Endothelial cell of umbilical vein (primary cell): Measurements from ENCODE around the gene NTN1. TPM values are rescaled to one million over a fixed set of nuclear protein-coding genes. Genes with fewer than 3 reads are reported as not detected.

Experiments
- BruUV-seq: library from RNA; stranded (reverse); fragments of 400-500 nt; replicated peaks from 2 replicates; lab custom pipeline; 2021; lab: Mats Ljungman, UMichigan
- CTCF ChIA-PET: fragments of 300-600, 350-600 bp; sonication (Branson Sonifier 250); formaldehyde crosslinking; loops from one replicate; lab custom pipeline; 2021; ENCODE audit warnings: antibody characterized with exemption, inconsistent platforms; lab: Charles Lee
- POLR2A ChIA-PET: fragments of 300-600, 350-600 bp; sonication (Branson Sonifier 250); formaldehyde crosslinking; loops from one replicate; lab custom pipeline; 2021; ENCODE audit warnings: antibody characterized with exemption, inconsistent platforms; lab: Charles Lee
- DNase-seq: peaks from one replicate; pipeline ENCODE4 v3.0.0-alpha.2; 2011; ENCODE audit warnings: low read depth, low spot score
- FAIRE-seq: peaks from 2 replicates; lab custom pipeline; 2011; peaks lifted over from hg19 to GRCh38; lab: Jason Lieb, UNC
- H2AFZ ChIP-seq: 2 replicates; pipeline ENCODE4 v1.6.0; 2012; ENCODE audit warnings: low read depth, low read length, control low read depth, inconsistent platforms
- H3K27ac ChIP-seq: 2 replicates; pipeline ENCODE4 v1.5.1; 2011; ENCODE audit warnings: low read depth, mild to moderate bottlenecking, control low read depth, low read length, moderate library complexity; ENCODE audit not compliant: insufficient read depth
- H3K27me3 ChIP-seq, 2 experiments: 2 replicates each; pipeline versions ENCODE4 v1.6.0 to v1.6.1; 2011; ENCODE audit warnings: low read length in 2 of 2, mixed read lengths in 1 of 2; ENCODE audit not compliant: control insufficient read depth in 2 of 2, insufficient read depth in 2 of 2
- H3K36me3 ChIP-seq, 2 experiments: 2 replicates in 1 of 2; 3 replicates in 1 of 2; pipeline ENCODE4 v1.5.1; 2011; ENCODE audit warnings: low read length in 2 of 2, mild to moderate bottlenecking in 1 of 2, moderate library complexity in 1 of 2; ENCODE audit not compliant: control insufficient read depth in 2 of 2, insufficient read depth in 2 of 2; ENCODE audit errors: extremely low read depth in 1 of 2
- H3K4me1 ChIP-seq: 3 replicates; pipeline ENCODE4 v1.5.1; 2011; ENCODE audit warnings: mild to moderate bottlenecking, low read length; ENCODE audit not compliant: control insufficient read depth, insufficient read depth; ENCODE audit errors: extremely low read depth
- H3K4me2 ChIP-seq: 2 replicates; pipeline ENCODE4 v1.6.1; 2011; ENCODE audit warnings: low read length, control low read depth, mixed read lengths; ENCODE audit not compliant: insufficient read depth
- H3K4me3 ChIP-seq, 3 experiments: fragments of 200-600 bp in 1 of 3; sonication (generic), shearing (Covaris generic) in 1 of 3; replicated peaks in 1 of 3; 2 replicates each; pipeline ENCODE4 v1.5.1; 2011 to 2016; ENCODE audit warnings: control low read depth in 3 of 3, low read length in 3 of 3, mild to moderate bottlenecking in 2 of 3, inconsistent platforms in 1 of 3, low read depth in 1 of 3, moderate library complexity in 1 of 3; ENCODE audit not compliant: insufficient read depth in 1 of 3
- H3K79me2 ChIP-seq: 2 replicates; pipeline ENCODE4 v1.6.0; 2012; ENCODE audit warnings: low read length, inconsistent platforms; ENCODE audit not compliant: control insufficient read depth, insufficient read depth
- H3K9ac ChIP-seq: replicated peaks from 2 replicates; pipeline ENCODE3; 2011; ENCODE audit warnings: low read length, control low read depth; ENCODE audit not compliant: insufficient read depth; ENCODE audit errors: extremely low read depth
- H3K9me1 ChIP-seq: replicated peaks from 3 replicates; pipeline ENCODE4 v1.6.0; 2011; ENCODE audit warnings: mild to moderate bottlenecking, low read length; ENCODE audit not compliant: control insufficient read depth, insufficient read depth; ENCODE audit errors: extremely low read depth
- H3K9me3 ChIP-seq: replicated peaks from 2 replicates; pipeline ENCODE4 v1.5.1; 2012; ENCODE audit warnings: low read length, inconsistent platforms; ENCODE audit not compliant: control insufficient read depth, insufficient read depth
- H4K20me1 ChIP-seq: replicated peaks from 2 replicates; pipeline ENCODE3; 2011; ENCODE audit warnings: mild to moderate bottlenecking, low read length; ENCODE audit not compliant: control insufficient read depth, insufficient read depth; ENCODE audit errors: extremely low read depth
- CTCF ChIP-seq, 2 donors: IDR thresholded peaks; 1 replicate in 1 of 2; 2 replicates in 1 of 2; pipeline ENCODE4 v1.5.1; 2011; ENCODE audit warnings: low read length in 2 of 2, mild to moderate bottlenecking in 2 of 2, moderate library complexity in 2 of 2, control low read depth in 1 of 2, inconsistent platforms in 1 of 2, low read depth in 1 of 2; ENCODE audit not compliant: insufficient read depth in 1 of 2; ENCODE audit errors: extremely low read depth in 1 of 2
- EZH2 ChIP-seq: IDR thresholded peaks from 2 replicates; pipeline ENCODE4 v1.6.1; 2012; ENCODE audit warnings: borderline replicate concordance, low read depth, mild to moderate bottlenecking, moderate library complexity, low read length, inconsistent platforms; ENCODE audit not compliant: severe bottlenecking
- FOS ChIP-seq: IDR thresholded peaks from 2 replicates; pipeline ENCODE4 v1.6.1; 2011; ENCODE audit warnings: mild to moderate bottlenecking, low read length, moderate library complexity, borderline replicate concordance; ENCODE audit not compliant: insufficient read depth
- GATA2 ChIP-seq: IDR thresholded peaks from 2 replicates; pipeline ENCODE4 v1.7.0; 2011; ENCODE audit warnings: low read depth, mild to moderate bottlenecking, moderate library complexity, mixed read lengths, low read length; ENCODE audit not compliant: insufficient read length, insufficient read depth
- JUN ChIP-seq: IDR thresholded peaks from 2 replicates; pipeline ENCODE4 v1.6.1; 2011; ENCODE audit warnings: borderline replicate concordance, low read depth; ENCODE audit not compliant: insufficient read length, insufficient read depth
- MYC ChIP-seq: IDR thresholded peaks from one replicate; pipeline ENCODE4 v1.6.1; 2011; ENCODE audit warnings: mild to moderate bottlenecking, low read depth, low read length
- POLR2A ChIP-seq: IDR thresholded peaks from 2 replicates; pipeline ENCODE4 v1.6.1; 2012; ENCODE audit warnings: low read depth, mild to moderate bottlenecking, control low read depth, low read length
- POLR2AphosphoS5 ChIP-seq: IDR thresholded peaks from 2 replicates; pipeline ENCODE4 v1.6.1; 2012; ENCODE audit warnings: low read depth, mild to moderate bottlenecking, control low read depth, low read length, moderate library complexity; ENCODE audit not compliant: insufficient read depth
- dilution Hi-C: fragments of 300-500 bp; cut with MboI; formaldehyde crosslinking; loops from one replicate; pipeline ENCODE4 v1.15.0; 2019; ENCODE audit warnings: low sequenced_read_pairs; ENCODE audit not compliant: extremely low pct_ligation_motif_present
- intact Hi-C: fragments of 100-400 bp; cut with micrococcal nuclease; formaldehyde crosslinking; loops from one replicate; pipeline ENCODE4 v1.10.0; 2022
- polyA plus RNA-seq, 4 experiments: library from polyadenylated mRNA; depleted of rRNA in 3 of 4; stranded (reverse) in 3 of 4; unstranded in 1 of 4; fragments of >200 nt; gene quantifications; 2 replicates each; pipeline versions ENCODE4 v1.2.1 to v1.2.3, GENCODE V29; 2011 to 2012; ENCODE audit warnings: missing spikeins in 1 of 4
- total RNA-seq: library from RNA; stranded (reverse); gene quantifications from 2 replicates; pipeline ENCODE4 v1.2.3, GENCODE V29; 2021
- TF ChIP-seq, protein P1 (sequence below): IDR thresholded peaks from 2 replicates; pipeline ENCODE4 v1.6.1; 2011; ENCODE audit not compliant: insufficient read depth, insufficient read length

NTN1 gene
- total and polyA plus RNA-seq, 2 donors (not counting 3 experiments of a cell fraction or from before 2014, with no cell fraction given), result 0.10 to 0.18 TPM

- dilution Hi-C loops, result no loop called here
- Histone ChIP-seq H3K27ac (no peak overlapping the region), H3K27me3 (no peaks in the 10 kb centered on the region), H3K36me3 (no peaks in the 10 kb centered on the region), H3K4me1 (no peaks in the 10 kb centered on the region), H3K4me3 (no peak overlapping the region), H3K9ac (no peak overlapping the region), H3K4me2 (no peak overlapping the region), H3K79me2 (no peaks in the 10 kb centered on the region), H4K20me1 (no peaks in the 10 kb centered on the region), H3K9me3 (no peaks in the 10 kb centered on the region), H2AFZ (no peak overlapping the region), H3K9me1 (no peaks in the 10 kb centered on the region)
- DNase-seq (no peak), FAIRE-seq (no peak)
- ChIA-PET POLR2A (no interaction called here), CTCF (interaction anchor here (1.0 kb wide), 1 partner anchor 250 kb away, joined by 3 read pairs; no protein-coding TSS in a partner anchor)
- BruUV-seq, result no TSS peak
- TF ChIP-seq EZH2, result no peak
- TF ChIP-seq CTCF (IDR thresholded peaks at IDR 0.05; ENCODE audit: extremely low read depth in 1 of 2, insufficient read depth in 1 of 2, low read depth in 1 of 2, low read length in 2 of 2), result no peak
- no peak for TF ChIP-seq MYC
- TF ChIP-seq POLR2AphosphoS5, result no peak
- no peak for TF ChIP-seq GATA2
- no peak for TF ChIP-seq FOS
- TF ChIP-seq JUN, result no peak
- no peak for TF ChIP-seq POLR2A
- TF ChIP-seq, protein P1, sequence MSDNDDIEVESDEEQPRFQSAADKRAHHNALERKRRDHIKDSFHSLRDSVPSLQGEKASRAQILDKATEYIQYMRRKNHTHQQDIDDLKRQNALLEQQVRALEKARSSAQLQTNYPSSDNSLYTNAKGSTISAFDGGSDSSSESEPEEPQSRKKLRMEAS, result no peak
- intact Hi-C loops, result no loop called here
Measured at GRCh38 chr17:9271989-9272388, 250.7 kb downstream of the NTN1 start.
